Mesendoderm (in vitro differentiated cells): ENCODE results near the gene PCDH15.

ENCODE experiments used
- DNase-seq: peaks from one replicate; pipeline ENCODE4 v3.0.0; 2013
- H2AK5ac ChIP-seq: 2 replicates; pipeline ENCODE4 v1.6.1; 2013; ENCODE audit warnings: low read length, inconsistent platforms
- H2BK120ac ChIP-seq: 2 replicates; pipeline ENCODE4 v1.6.1; 2013; ENCODE audit warnings: low read depth, mild to moderate bottlenecking, low read length, moderate library complexity, mixed read lengths
- H2BK15ac ChIP-seq: replicated peaks from 2 replicates; pipeline ENCODE4 v1.6.1; 2013; ENCODE audit warnings: low read depth, mild to moderate bottlenecking, moderate library complexity
- H2BK5ac ChIP-seq: 2 replicates; pipeline ENCODE4 v1.6.1; 2013; ENCODE audit warnings: low read length, inconsistent platforms
- H3K18ac ChIP-seq: 2 replicates; pipeline ENCODE4 v1.6.1; 2013; ENCODE audit warnings: mild to moderate bottlenecking, low read length, mixed read lengths
- H3K23ac ChIP-seq: one replicate; pipeline ENCODE4 v1.6.1; 2013; ENCODE audit warnings: low read length
- H3K27ac ChIP-seq: 2 replicates; pipeline ENCODE4 v1.5.1; 2013; ENCODE audit warnings: low read depth, mild to moderate bottlenecking, inconsistent platforms, low read length, moderate library complexity
- H3K27me3 ChIP-seq: 2 replicates; pipeline ENCODE4 v1.6.1; 2013; ENCODE audit warnings: low read length, control low read depth, mild to moderate bottlenecking, inconsistent platforms; ENCODE audit not compliant: insufficient read depth, poor library complexity
- H3K36me3 ChIP-seq: 2 replicates; pipeline ENCODE4 v1.6.1; 2013; ENCODE audit warnings: low read length, inconsistent platforms; ENCODE audit not compliant: control insufficient read depth, insufficient read depth
- H3K4ac ChIP-seq: one replicate; pipeline ENCODE4 v1.6.1; 2013; ENCODE audit warnings: low read depth, mild to moderate bottlenecking, low read length, moderate library complexity
- H3K4me1 ChIP-seq: 2 replicates; pipeline ENCODE4 v1.6.1; 2013; ENCODE audit warnings: low read depth, low read length, inconsistent platforms; ENCODE audit not compliant: control insufficient read depth
- H3K4me2 ChIP-seq: 2 replicates; pipeline ENCODE4 v1.6.1; 2013; ENCODE audit warnings: low read length
- H3K4me3 ChIP-seq: 2 replicates; pipeline ENCODE4 v1.5.1; 2013; ENCODE audit warnings: mild to moderate bottlenecking, low read length
- H3K56ac ChIP-seq: one replicate; pipeline ENCODE4 v1.6.1; 2013; ENCODE audit warnings: low read length
- H3K79me1 ChIP-seq: 2 replicates; pipeline ENCODE4 v1.6.1; 2013; ENCODE audit warnings: low read length, inconsistent platforms
- H3K79me2 ChIP-seq: 2 replicates; pipeline ENCODE4 v1.6.1; 2013; ENCODE audit warnings: mild to moderate bottlenecking, low read length; ENCODE audit not compliant: control insufficient read depth, insufficient read depth
- H3K9ac ChIP-seq: 2 replicates; pipeline ENCODE4 v1.6.1; 2013; ENCODE audit warnings: low read length, inconsistent platforms
- H4K5ac ChIP-seq: one replicate; pipeline ENCODE4 v1.6.1; 2013; ENCODE audit warnings: low read length
- H4K8ac ChIP-seq: one replicate; pipeline ENCODE4 v1.6.1; 2013; ENCODE audit warnings: low read depth, mild to moderate bottlenecking, control low read depth, low read length, moderate library complexity
- WGBS: extraction: QIAGEN DNeasy Blood & Tissue Kit; methylation state at CpG from one replicate; pipeline ENCODE4 v1.1.7; 2013; ENCODE audit warnings: low lambda C conversion rate, missing lambda C conversion rate; ENCODE audit not compliant: insufficient coverage; ENCODE audit errors: extremely low coverage; 5-methylcytosine and 5-hydroxymethylcytosine counted together

PCDH15 gene

GRCh38 chr10:54666192-54666591 lies 134.8 kb downstream of the PCDH15 start:
- Histone ChIP-seq H3K79me1 (no peaks in the 10 kb centered on the region), H3K4me1 (no peaks in the 10 kb centered on the region), H4K5ac (no peak overlapping the region), H3K56ac (no peak overlapping the region), H3K4ac (no peak overlapping the region), H2BK120ac (no peak overlapping the region), H2BK15ac (no peak overlapping the region), H3K27ac (no peak overlapping the region), H2BK5ac (no peak overlapping the region), H3K27me3 (no peaks in the 10 kb centered on the region), H4K8ac (no peak overlapping the region), H3K23ac (no peak overlapping the region), H3K36me3 (no peaks in the 10 kb centered on the region), H3K18ac (no peak overlapping the region), H3K79me2 (no peaks in the 10 kb centered on the region), H3K4me2 (no peak overlapping the region), H2AK5ac (no peak overlapping the region), H3K9ac (no peak overlapping the region), H3K4me3 (no peak overlapping the region)
- DNase-seq = no peak

- Histone ChIP-seq H3K4me2 (no peak overlapping the region), H2AK5ac (no peak overlapping the region), H2BK15ac (no peak overlapping the region), H3K27ac (no peak overlapping the region), H3K27me3 (no peaks in the 10 kb centered on the region), H3K4me3 (no peak overlapping the region), H3K4me1 (no peaks in the 10 kb centered on the region), H3K4ac (no peak overlapping the region), H4K5ac (no peak overlapping the region), H4K8ac (no peak overlapping the region), H2BK5ac (no peak overlapping the region), H3K79me2 (no peaks in the 10 kb centered on the region), H3K36me3 (no peaks in the 10 kb centered on the region), H2BK120ac (no peak overlapping the region), H3K79me1 (no peaks in the 10 kb centered on the region), H3K18ac (no peak overlapping the region), H3K56ac (no peak overlapping the region), H3K9ac (no peak overlapping the region), H3K23ac (no peak overlapping the region)
- no peak for DNase-seq
These were observed 135.9 kb downstream of the PCDH15 start for GRCh38 chr10:54665095-54665494.

GRCh38 chr10:54660397-54660796 lies 140.6 kb downstream of the PCDH15 start:
- no peak for DNase-seq
- Histone ChIP-seq H3K79me2 (no peaks in the 10 kb centered on the region), H3K79me1 (no peaks in the 10 kb centered on the region), H3K27ac (no peak overlapping the region), H4K8ac (no peak overlapping the region), H2BK15ac (no peak overlapping the region), H2BK5ac (no peak overlapping the region), H3K23ac (no peak overlapping the region), H2AK5ac (no peak overlapping the region), H3K4ac (no peak overlapping the region), H3K36me3 (no peaks in the 10 kb centered on the region), H3K56ac (no peak overlapping the region), H4K5ac (no peak overlapping the region), H3K9ac (no peak overlapping the region), H3K4me1 (no peaks in the 10 kb centered on the region), H3K27me3 (no peaks in the 10 kb centered on the region), H3K4me2 (no peak overlapping the region), H3K4me3 (no peak overlapping the region), H3K18ac (no peak overlapping the region), H2BK120ac (no peak overlapping the region)

- Histone ChIP-seq H4K8ac (no peak overlapping the region), H3K4ac (no peak overlapping the region), H3K27me3 (no peaks in the 10 kb centered on the region), H2BK5ac (no peak overlapping the region), H3K36me3 (no peaks in the 10 kb centered on the region), H2BK15ac (no peak overlapping the region), H3K79me1 (no peaks in the 10 kb centered on the region), H3K56ac (no peak overlapping the region), H4K5ac (no peak overlapping the region), H3K27ac (no peak overlapping the region), H2BK120ac (no peak overlapping the region), H3K4me3 (no peak overlapping the region), H3K18ac (no peak overlapping the region), H3K79me2 (no peaks in the 10 kb centered on the region), H3K9ac (no peak overlapping the region), H2AK5ac (no peak overlapping the region), H3K23ac (no peak overlapping the region), H3K4me2 (no peak overlapping the region), H3K4me1 (no peaks in the 10 kb centered on the region)
- no CpG with 5 or more reads among the region's 2 CpGs for WGBS
- DNase-seq = no peak
These were observed 144.4 kb downstream of the PCDH15 start for GRCh38 chr10:54656643-54657042.

- Histone ChIP-seq H3K4me3 (no peak overlapping the region), H3K23ac (no peak overlapping the region), H3K27me3 (no peaks in the 10 kb centered on the region), H2BK15ac (no peak overlapping the region), H3K56ac (no peak overlapping the region), H3K18ac (no peak overlapping the region), H2AK5ac (no peak overlapping the region), H3K79me2 (no peaks in the 10 kb centered on the region), H3K9ac (no peak overlapping the region), H3K4me2 (no peak overlapping the region), H3K79me1 (no peaks in the 10 kb centered on the region), H3K4me1 (no peaks in the 10 kb centered on the region), H2BK120ac (no peak overlapping the region), H3K27ac (no peak overlapping the region), H4K8ac (no peak overlapping the region), H3K4ac (no peak overlapping the region), H3K36me3 (no peaks in the 10 kb centered on the region), H4K5ac (no peak overlapping the region), H2BK5ac (no peak overlapping the region)
- WGBS = no CpG with 5 or more reads among the region's 2 CpGs
- DNase-seq = no peak
These were observed 147.5 kb downstream of the PCDH15 start for GRCh38 chr10:54653518-54653917.

GRCh38 chr10:54650547-54650946 lies 150.5 kb downstream of the PCDH15 start:
- no peak overlapping the region for H3K23ac ChIP-seq
- no peaks in the 10 kb centered on the region for H3K36me3 ChIP-seq
- H3K56ac ChIP-seq = no peak overlapping the region
- no peak for DNase-seq
- H2BK120ac ChIP-seq = no peak overlapping the region
- H2AK5ac ChIP-seq = no peak overlapping the region
- H2BK5ac ChIP-seq = no peak overlapping the region
- H3K27me3 ChIP-seq = no peaks in the 10 kb centered on the region
- H3K9ac ChIP-seq = no peak overlapping the region
- no peaks in the 10 kb centered on the region for H3K79me1 ChIP-seq
- H3K4me2 ChIP-seq = no peak overlapping the region
- H3K4me3 ChIP-seq = no peak overlapping the region
- H3K18ac ChIP-seq = no peak overlapping the region
- no peak overlapping the region for H3K4ac ChIP-seq
- H2BK15ac ChIP-seq = no peak overlapping the region
- no peak overlapping the region for H3K27ac ChIP-seq
- no peaks in the 10 kb centered on the region for H3K79me2 ChIP-seq
- no peak overlapping the region for H4K8ac ChIP-seq
- H4K5ac ChIP-seq = no peak overlapping the region
- H3K4me1 ChIP-seq = no peaks in the 10 kb centered on the region
- WGBS = no CpG with 5 or more reads among the region's 2 CpGs
